Measurements from ENCODE around the gene HSPG2. TPM values are rescaled to one million over a fixed set of nuclear protein-coding genes. Genes with fewer than 3 reads are reported as not detected.

The HSPG2 gene
- 123 and 144 TPM in 2 replicates for total RNA-seq

DNA sequence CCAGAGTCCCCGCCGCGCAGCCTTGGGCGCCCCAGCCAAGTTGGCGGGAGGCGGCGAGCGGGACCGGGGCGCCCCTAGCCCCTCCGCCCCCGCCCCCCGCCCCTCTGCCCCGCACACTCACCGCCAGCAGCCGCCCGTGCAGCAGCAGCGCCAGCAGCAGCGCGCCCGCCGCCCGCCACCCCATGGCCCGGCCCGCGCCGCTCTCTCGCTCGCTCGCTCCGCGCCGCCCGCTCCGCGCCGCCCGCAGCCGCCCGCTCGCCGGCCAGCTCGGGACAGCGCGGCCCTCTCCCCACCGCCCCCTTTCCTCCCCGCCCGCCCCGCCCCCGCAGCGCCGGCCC lies at the start of gene HSPG2:
Gene HSPG2 (minus strand): TSS at position 277 of the 338 bp plus-strand sequence. CDS start 93 bp downstream, at position 184.

DNA sequence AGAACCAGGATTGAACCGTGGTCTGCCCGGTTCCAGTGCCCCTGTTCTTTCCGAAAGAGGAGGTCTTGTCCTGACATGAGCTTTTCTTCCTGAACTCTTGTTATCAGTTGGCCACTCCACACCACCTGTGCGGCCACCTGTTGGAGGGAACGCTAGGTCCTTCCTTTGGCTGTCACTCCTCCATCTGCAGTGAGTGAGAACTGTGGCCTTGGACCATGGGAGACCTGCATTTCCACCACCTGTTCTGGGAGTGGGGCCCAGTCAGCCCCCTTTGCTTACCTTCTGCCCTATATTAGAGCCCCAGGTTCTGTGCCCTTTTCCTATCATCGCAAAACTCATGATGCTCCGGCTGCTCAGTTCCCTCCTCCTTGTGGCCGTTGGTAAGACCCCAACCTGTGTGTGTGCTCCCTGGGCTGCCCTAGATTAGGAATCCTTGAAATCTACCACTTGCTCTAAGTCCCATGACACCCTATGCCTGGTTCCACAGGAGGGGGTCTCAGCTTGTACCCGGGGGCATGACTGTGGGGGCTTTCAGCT lies 39.7 kb upstream of the HSPG2 start, which contains the start of gene CELA3B:
Gene CELA3B (plus strand): TSS at position 320 of the 537 bp plus-strand sequence. CDS start 18 bp downstream, at position 338.

DNA sequence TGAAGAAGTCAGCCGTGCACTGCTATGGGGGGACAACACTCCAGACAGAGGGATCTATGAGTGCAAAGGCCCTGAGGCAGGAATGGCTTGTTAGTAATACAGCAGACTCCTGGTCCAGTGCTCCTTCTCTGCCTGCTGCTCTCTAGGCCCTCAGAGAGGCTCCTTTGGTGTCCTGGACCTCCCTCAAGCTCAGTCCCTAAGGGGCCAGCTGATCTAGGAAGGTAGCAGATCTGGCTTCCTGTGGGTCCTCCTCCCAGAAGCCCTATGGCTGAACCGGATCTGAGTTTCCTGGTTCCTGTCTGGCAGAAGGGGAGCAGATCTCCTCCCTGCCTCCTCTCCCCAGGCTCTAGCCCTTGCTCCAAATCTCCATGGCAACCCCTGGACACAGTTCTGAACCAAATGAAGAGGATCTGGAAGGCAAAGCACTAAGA lies 125.2 kb downstream of the HSPG2 start, which contains the start of gene LDLRAD2:
Gene LDLRAD2 (plus strand): TSS at position 391 of the 431 bp plus-strand sequence. CDS start 187 bp downstream, outside the sequence.

DNA sequence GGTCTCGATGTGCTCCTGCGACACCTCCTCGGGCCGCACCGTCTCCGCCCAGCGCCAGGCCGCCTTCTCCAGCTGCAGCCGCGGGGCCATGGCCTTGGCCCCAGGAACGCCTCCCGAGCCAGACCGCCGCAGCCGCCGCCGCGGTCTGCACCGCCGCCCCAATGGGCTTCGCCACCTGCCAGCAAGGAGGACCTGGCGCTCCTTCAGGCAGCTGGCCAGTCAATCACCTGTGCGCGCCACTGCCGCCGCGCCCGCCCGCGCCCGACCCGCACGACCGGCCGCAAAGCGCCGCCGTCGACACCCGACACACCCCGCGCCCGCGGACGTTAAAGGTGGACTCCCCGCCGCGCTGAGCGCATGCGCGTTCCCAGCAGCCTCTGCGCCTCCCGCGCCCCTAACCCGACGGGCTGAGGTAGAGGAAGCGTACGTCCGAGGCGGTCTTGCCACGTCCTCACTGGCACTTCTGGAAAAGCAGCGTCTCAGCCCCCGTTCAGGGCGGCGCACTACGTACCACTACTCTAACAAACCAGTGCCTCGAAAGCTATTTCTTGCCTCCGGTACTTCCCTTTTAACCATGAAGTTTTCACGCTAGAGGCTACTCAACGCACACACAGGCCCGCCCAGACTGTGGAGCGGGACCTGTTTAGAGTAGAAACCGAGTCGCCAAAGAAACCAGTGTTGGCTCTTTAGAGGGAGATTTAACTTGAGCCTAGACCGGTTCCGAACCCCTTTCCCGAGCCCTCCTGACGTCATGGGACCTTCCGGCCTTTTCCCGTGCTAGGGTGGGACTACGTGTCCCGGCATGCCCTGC lies 154.0 kb downstream of the HSPG2 start, which contains the start of gene USP48:
Gene USP48 (minus strand): TSS at position 282 of the 811 bp plus-strand sequence. CDS start 192 bp downstream, at position 90.

Other genes starting within 250 kb of the HSPG2 start
- gene USP48, start 154.2 kb downstream of the HSPG2 start, total RNA-seq = 27.6 and 35.6 TPM in 2 replicates
- not detected in 2 replicates for gene LDLRAD2, start 125.0 kb downstream of the HSPG2 start, total RNA-seq
- gene CELA3B, start 39.7 kb upstream of the HSPG2 start, total RNA-seq = not detected in 2 replicates
- not detected in 2 replicates for gene CELA3A, start 64.3 kb upstream of the HSPG2 start, total RNA-seq
- gene CDC42, start 115.4 kb upstream of the HSPG2 start, total RNA-seq = 284 and 372 TPM in 2 replicates
- gene WNT4, start 205.8 kb upstream of the HSPG2 start, total RNA-seq = under 0.01 TPM in 1 of 2 replicates, not detected in the other